IPS DF 6.9 (cell line): Measurements from ENCODE around the gene CRYBA1.

Experiments
- DNase-seq: peaks from one replicate; pipeline ENCODE4 v3.0.0-alpha.2; 2013; ENCODE audit warnings: low read depth, low spot score
- H3K27ac ChIP-seq: one replicate; pipeline ENCODE4 v1.5.1; 2013; ENCODE audit warnings: low read length, control low read depth
- H3K27me3 ChIP-seq: 2 replicates; pipeline ENCODE4 v1.6.1; 2013; ENCODE audit warnings: mild to moderate bottlenecking, low read length; ENCODE audit not compliant: control insufficient read depth, insufficient read depth
- H3K36me3 ChIP-seq: 2 replicates; pipeline ENCODE4 v1.6.1; 2013; ENCODE audit warnings: low read length; ENCODE audit not compliant: control insufficient read depth, insufficient read depth
- H3K4me1 ChIP-seq: 2 replicates; pipeline ENCODE4 v1.6.1; 2013; ENCODE audit warnings: low read length; ENCODE audit not compliant: control insufficient read depth, insufficient read depth
- H3K4me3 ChIP-seq: 2 replicates; pipeline ENCODE4 v1.5.1; 2013; ENCODE audit warnings: mild to moderate bottlenecking, low read length
- H3K9me3 ChIP-seq: 2 replicates; pipeline ENCODE4 v1.6.1; 2013; ENCODE audit warnings: low read length, inconsistent platforms; ENCODE audit not compliant: control insufficient read depth, insufficient read depth
- WGBS: extraction: QIAGEN DNeasy Blood & Tissue Kit; methylation state at CpG from one replicate; pipeline ENCODE4 v1.1.7; 2013; ENCODE audit warnings: mixed read lengths, missing lambda C conversion rate; ENCODE audit not compliant: insufficient read length, insufficient coverage; 5-methylcytosine and 5-hydroxymethylcytosine counted together

CRYBA1 gene

GRCh38 chr17:29273924-29274323 lies 27.3 kb downstream of the CRYBA1 start:
- Histone ChIP-seq H3K36me3 (no peaks in the 10 kb centered on the region), H3K9me3 (no peaks in the 10 kb centered on the region), H3K27me3 (no peaks in the 10 kb centered on the region), H3K4me3 (no peak overlapping the region), H3K27ac (no peak overlapping the region), H3K4me1 (no peaks in the 10 kb centered on the region)
- WGBS, result no CpG with 5 or more reads among the region's 1 CpG
- no peak for DNase-seq

DNA sequence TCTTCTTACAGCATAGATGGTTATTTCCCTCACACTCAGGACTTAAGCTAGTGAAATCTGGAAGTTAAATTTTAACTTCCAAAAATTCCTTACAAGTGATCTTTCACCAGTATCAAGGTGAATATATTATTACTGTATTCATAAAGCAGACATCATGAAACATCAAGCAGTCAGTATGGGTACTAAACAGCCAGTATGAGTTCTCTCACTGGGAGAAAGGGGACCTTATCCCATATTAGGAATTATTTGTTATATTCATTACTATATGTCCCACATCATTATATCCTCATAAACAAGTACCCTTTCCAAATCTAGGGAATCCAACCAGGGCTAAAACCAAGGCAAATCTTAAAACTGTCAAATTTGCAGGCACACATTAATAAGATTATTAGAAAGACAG lies 32.0 kb downstream of the CRYBA1 start:
- peaks cover 5% of the 10 kb centered on the region for H3K36me3 ChIP-seq
- no peak for DNase-seq
- H3K4me1 ChIP-seq, result no peaks in the 10 kb centered on the region
- H3K27me3 ChIP-seq, result no peaks in the 10 kb centered on the region
- H3K4me3 ChIP-seq, result no peak overlapping the region
- no peak overlapping the region for H3K27ac ChIP-seq
- H3K9me3 ChIP-seq, result no peaks in the 10 kb centered on the region

DNA sequence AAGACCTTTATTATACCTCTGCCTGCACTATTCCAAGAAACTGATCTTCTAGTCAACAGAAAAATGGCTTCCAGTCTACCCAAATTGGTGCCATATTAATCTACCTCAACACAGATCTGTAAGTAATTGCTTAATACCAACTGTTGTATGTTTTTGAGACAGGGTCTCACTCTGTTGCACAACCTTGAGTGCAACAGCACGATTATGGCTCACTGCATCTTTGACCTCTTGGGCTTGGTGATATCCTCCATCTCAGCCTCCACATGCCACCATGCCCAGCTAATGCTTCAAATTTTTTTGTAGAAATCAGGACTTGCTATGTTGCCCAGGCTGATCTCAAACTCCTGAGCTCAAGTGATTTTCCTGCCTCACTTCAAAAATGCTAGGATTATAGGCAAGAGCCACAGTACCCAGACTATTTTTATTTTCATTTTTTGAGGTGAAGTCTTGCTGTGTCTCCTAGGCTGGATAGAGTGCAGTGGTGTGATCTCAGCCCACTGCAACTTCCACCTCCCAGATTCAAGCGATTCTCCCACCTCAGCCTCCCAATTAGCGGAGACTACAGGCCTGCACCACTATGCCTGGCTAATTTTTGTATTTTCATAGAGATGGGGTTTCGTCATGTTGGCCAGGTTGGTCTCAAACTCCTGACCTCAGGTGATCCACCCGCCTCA lies 32.9 kb downstream of the CRYBA1 start:
- Histone ChIP-seq H3K9me3 (no peaks in the 10 kb centered on the region), H3K4me3 (no peak overlapping the region), H3K27ac (no peak overlapping the region), H3K4me1 (no peaks in the 10 kb centered on the region), H3K27me3 (no peaks in the 10 kb centered on the region), H3K36me3 (peaks cover 5% of the 10 kb centered on the region)
- no peak for DNase-seq
- no CpG with 5 or more reads among the region's 5 CpGs for WGBS

DNA sequence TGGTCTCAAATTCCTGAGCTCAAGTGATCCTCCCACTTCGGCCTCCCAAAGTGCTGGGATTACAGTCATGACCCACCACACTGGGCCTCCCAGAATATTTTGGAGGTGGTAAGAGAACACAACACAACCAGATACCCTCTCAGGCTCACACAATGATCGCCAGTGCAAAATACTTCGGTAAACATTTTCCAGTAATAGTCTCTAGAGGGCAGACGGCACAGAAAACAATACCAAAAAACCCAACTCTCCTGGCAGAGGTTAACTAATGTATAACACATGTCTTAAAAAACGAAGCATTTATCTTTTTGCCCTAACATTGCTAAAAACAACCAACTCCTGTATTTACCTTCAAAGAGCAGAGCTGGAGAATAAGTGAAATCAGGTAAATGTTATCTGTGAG lies 36.8 kb downstream of the CRYBA1 start:
- H3K4me1 ChIP-seq, result no peaks in the 10 kb centered on the region
- no peak for DNase-seq
- no peaks in the 10 kb centered on the region for H3K9me3 ChIP-seq
- no CpG with 5 or more reads among the region's 5 CpGs for WGBS
- H3K27me3 ChIP-seq, result no peaks in the 10 kb centered on the region
- no peak overlapping the region for H3K27ac ChIP-seq
- H3K36me3 ChIP-seq, result peaks cover 11% of the 10 kb centered on the region
- H3K4me3 ChIP-seq, result no peak overlapping the region

DNA sequence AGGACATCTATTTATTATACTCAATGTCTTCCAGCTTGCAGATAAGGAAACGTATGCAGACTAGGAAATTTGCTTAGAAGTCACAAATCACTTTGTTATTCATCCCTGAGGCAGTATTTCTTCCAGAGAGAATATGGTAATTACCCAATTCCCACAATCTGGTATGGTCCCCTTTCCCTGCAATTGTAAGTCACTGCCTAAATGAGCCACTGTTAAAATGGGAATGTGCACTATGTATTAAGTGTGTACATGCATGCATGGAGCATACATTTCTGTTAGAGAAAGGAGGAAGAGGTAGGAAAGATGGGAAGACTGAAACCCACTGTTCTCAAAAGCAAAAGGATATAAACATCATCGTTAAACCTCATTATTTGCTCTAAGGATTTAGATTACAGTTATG lies 37.3 kb downstream of the CRYBA1 start:
- no peak for DNase-seq
- H3K27me3 ChIP-seq, result no peaks in the 10 kb centered on the region
- H3K4me3 ChIP-seq, result no peak overlapping the region
- H3K36me3 ChIP-seq, result peaks cover 11% of the 10 kb centered on the region
- H3K4me1 ChIP-seq, result no peaks in the 10 kb centered on the region
- no peaks in the 10 kb centered on the region for H3K9me3 ChIP-seq
- H3K27ac ChIP-seq, result no peak overlapping the region
- no CpG with 5 or more reads among the region's 2 CpGs for WGBS

DNA sequence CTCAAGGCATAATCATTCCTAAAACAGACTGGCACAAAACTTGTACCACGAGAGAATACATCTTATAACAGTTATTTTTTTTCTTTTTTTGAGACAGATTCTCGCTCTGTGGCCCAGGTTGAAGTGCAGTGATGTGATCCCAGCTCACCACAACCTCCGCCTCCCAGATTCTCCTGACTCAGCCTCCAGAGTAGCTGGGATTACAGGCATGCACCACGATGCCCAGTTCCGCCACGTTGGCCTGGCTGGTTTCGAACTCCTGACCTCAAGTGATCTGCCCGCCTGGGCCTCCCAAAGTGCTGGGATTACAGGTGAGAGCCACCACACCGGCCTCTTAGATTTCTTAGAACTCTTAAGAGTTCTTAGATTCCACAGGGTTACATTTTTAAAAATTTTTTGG lies 43.2 kb downstream of the CRYBA1 start:
- no peak overlapping the region for H3K4me3 ChIP-seq
- H3K27me3 ChIP-seq, result no peaks in the 10 kb centered on the region
- no CpG with 5 or more reads among the region's 9 CpGs for WGBS
- H3K36me3 ChIP-seq, result peaks cover 8% of the 10 kb centered on the region; the same call in 1 of the 2 replicates
- DNase-seq, result no peak
- H3K27ac ChIP-seq, result no peak overlapping the region
- H3K4me1 ChIP-seq, result no peaks in the 10 kb centered on the region
- no peaks in the 10 kb centered on the region for H3K9me3 ChIP-seq

DNA sequence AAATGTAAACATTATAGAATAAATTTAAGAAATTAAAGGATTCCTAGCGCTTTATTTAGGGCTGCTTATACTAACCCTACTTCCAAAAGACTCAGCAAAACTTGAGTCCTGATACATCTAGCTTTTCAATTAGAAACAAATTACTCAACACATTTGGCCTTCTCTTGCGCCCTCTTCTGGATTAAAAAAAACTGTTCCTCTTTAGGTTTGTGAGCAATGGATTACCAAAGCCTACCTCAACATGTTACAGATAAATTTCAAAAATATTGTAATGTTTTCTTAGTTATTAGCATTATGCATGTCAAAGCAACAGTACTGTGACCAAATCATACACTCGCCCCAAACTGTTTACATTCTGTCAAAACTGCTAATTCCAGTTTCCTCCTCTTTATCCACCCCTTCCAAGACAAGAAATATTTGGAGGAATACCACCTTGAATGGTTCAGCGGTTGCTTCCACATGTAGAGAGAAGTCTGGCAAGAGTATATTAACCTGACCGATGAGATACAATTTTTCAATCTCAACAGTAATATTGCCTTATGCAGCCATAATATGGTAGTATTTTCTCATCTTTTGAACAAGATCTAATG lies 44.6 kb downstream of the CRYBA1 start:
- WGBS, result no CpG with 5 or more reads among the region's 5 CpGs
- Histone ChIP-seq H3K4me3 (peak overlapping the region; percentile 94; the same call in 1 of the 2 replicates), H3K27me3 (no peaks in the 10 kb centered on the region), H3K9me3 (no peaks in the 10 kb centered on the region), H3K36me3 (peaks cover 6% of the 10 kb centered on the region; the same call in 1 of the 2 replicates), H3K27ac (no peak overlapping the region), H3K4me1 (no peaks in the 10 kb centered on the region)
- DNase-seq, result no peak

DNA sequence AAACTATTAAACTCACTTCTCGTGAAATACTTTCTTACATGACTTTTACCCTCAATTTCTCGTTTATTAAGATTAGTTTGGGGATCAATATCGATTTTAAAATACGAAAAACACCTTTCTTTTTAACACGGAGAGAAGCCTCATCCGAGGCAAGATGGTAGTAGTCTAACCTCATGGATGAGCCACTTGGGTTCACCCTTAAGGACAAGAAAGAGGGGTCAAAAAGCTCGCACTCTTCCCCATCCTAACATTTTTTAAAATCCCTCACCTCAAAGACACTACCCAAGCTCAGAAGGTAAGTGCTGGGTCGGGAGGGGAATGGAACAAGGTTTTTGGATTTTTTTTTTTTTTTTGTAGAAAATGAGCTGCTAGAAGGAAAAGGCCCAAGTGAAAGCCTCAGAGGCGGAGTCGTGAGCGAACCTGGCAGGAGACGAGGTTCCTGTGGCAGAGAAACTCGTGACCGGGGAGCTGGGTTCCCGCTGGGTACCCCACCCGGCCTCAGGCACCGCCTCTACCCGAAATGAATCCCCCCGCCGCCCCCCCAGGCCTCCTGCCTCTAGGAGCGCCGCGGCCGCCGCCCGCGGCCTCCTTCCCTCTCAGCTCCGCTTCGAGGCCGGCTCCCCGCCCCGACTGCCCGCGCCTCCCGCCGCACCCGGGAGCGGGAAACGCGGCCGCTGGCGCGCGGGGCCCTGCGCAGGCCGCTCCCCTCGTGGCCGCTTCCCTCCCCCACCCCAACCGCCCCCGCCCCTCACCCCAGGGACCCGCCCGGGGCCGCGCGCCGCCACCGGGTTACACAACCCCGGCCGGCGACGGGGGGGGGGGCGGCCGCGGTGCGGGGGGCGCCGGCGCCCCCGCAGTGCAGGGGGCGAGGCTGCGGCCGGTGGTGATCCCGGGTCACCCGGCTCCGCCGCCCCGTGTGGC lies 45.7 kb downstream of the CRYBA1 start:
- Histone ChIP-seq H3K4me3 (peak overlapping the region; percentile 94; the same call in 1 of the 2 replicates), H3K4me1 (no peaks in the 10 kb centered on the region), H3K9me3 (no peaks in the 10 kb centered on the region), H3K36me3 (peaks cover 2% of the 10 kb centered on the region; the same call in 1 of the 2 replicates), H3K27ac (no peak overlapping the region), H3K27me3 (no peaks in the 10 kb centered on the region)
- no CpG with 5 or more reads among the region's 77 CpGs for WGBS
- no peak for DNase-seq

GRCh38 chr17:29292992-29293889 lies 46.6 kb downstream of the CRYBA1 start:
- H3K27me3 ChIP-seq, result no peaks in the 10 kb centered on the region
- H3K4me1 ChIP-seq, result no peaks in the 10 kb centered on the region
- no CpG with 5 or more reads among the region's 54 CpGs for WGBS
- H3K27ac ChIP-seq, result no peak overlapping the region
- peak overlapping the region; percentile 94 for H3K4me3 ChIP-seq
- no peak for DNase-seq
- H3K9me3 ChIP-seq, result no peaks in the 10 kb centered on the region
- H3K36me3 ChIP-seq, result peaks cover 2% of the 10 kb centered on the region; the same call in 1 of the 2 replicates
